PC-3 (cell line): ENCODE data around the gene DHCR24. TPM values are rescaled to one million over a fixed set of nuclear protein-coding genes. Genes with fewer than 3 reads are reported as not detected.
"Not testable (repeated sequence)": the region's sequence is repeated elsewhere in the genome, so short reads cannot be mapped to it uniquely, and the experiment has no call there.

Source experiments
- ATAC-seq: fragments of 200-7000 bp; cut with Tn5 transposase; 2 replicates; pipeline ENCODE4 v1.9.1; 2020; ENCODE audit warnings: mild to moderate bottlenecking, moderate library complexity
- BruUV-seq: library from RNA; stranded (reverse); fragments of 400-500 nt; replicated peaks from 2 replicates; lab custom pipeline; 2021; lab: Mats Ljungman, UMichigan
- CTCF ChIA-PET: fragments of 300-600 bp; sonication (Branson Sonifier 250); formaldehyde crosslinking; loops from one replicate; lab custom pipeline; 2022; ENCODE audit warnings: antibody characterized with exemption; lab: Charles Lee
- POLR2A ChIA-PET: fragments of 300-600 bp; sonication (Branson Sonifier 250); formaldehyde crosslinking; loops from one replicate; lab custom pipeline; 2022; ENCODE audit warnings: antibody characterized with exemption; ENCODE audit not compliant: unreplicated experiment; lab: Charles Lee
- DNase-seq: peaks from one replicate; pipeline ENCODE4 v3.0.0-alpha.2; 2015
- H2AFZ ChIP-seq: fragments of 300-600 bp; sonication (generic); 2 replicates; pipeline ENCODE4 v1.6.0; 2016; ENCODE audit warnings: antibody characterized with exemption, low read length
- H3F3A ChIP-seq: fragments of 300-600 bp; sonication (generic); one replicate; pipeline ENCODE4 v1.6.0; 2017; ENCODE audit warnings: antibody characterized with exemption, low read length, control low read depth, mild to moderate bottlenecking; ENCODE audit not compliant: unreplicated experiment
- H3K27ac ChIP-seq: fragments of 300-600 bp; sonication (generic); 2 replicates; pipeline ENCODE4 v1.5.1; 2016; ENCODE audit warnings: mild to moderate bottlenecking, low read length
- H3K27me3 ChIP-seq: fragments of 300-600 bp; sonication (generic); 2 replicates; pipeline ENCODE4 v1.6.1; 2016; ENCODE audit warnings: low read length, mixed read lengths
- H3K36me3 ChIP-seq: fragments of 300-600 bp; sonication (generic); 2 replicates; pipeline ENCODE4 v1.6.1; 2016; ENCODE audit warnings: low read depth, mixed run types, low read length, mixed read lengths
- H3K4me1 ChIP-seq: fragments of 300-600 bp; sonication (generic); 2 replicates; pipeline ENCODE4 v1.5.1; 2016; ENCODE audit warnings: low read length; ENCODE audit not compliant: insufficient read depth
- H3K4me2 ChIP-seq: fragments of 300-600 bp; sonication (generic); 2 replicates; pipeline ENCODE4 v1.6.0; 2016; ENCODE audit warnings: low read length
- H3K4me3 ChIP-seq: fragments of 300-600 bp; sonication (generic); 2 replicates; pipeline ENCODE4 v1.5.1; 2016; ENCODE audit warnings: mild to moderate bottlenecking, low read length, mixed read lengths
- H3K79me2 ChIP-seq: fragments of 300-600 bp; sonication (generic); 2 replicates; pipeline ENCODE4 v1.6.1; 2017; ENCODE audit warnings: low read length, mixed read lengths
- H3K9ac ChIP-seq: fragments of 300-600 bp; sonication (generic); 2 replicates; pipeline ENCODE4 v1.6.0; 2016; ENCODE audit warnings: mild to moderate bottlenecking, low read length
- H3K9me2 ChIP-seq: fragments of 300-600 bp; sonication (generic); replicated peaks from 2 replicates; pipeline ENCODE4 v1.6.1; 2016; ENCODE audit warnings: mixed run types, low read length, mixed read lengths
- H3K9me3 ChIP-seq: fragments of 300-600 bp; sonication (generic); 2 replicates; pipeline ENCODE4 v1.6.1; 2016; ENCODE audit warnings: low read length, mixed read lengths
- H4K20me1 ChIP-seq: fragments of 300-600 bp; sonication (generic); 2 replicates; pipeline ENCODE4 v1.6.1; 2016; ENCODE audit warnings: low read length, mixed read lengths
- CTCF ChIP-seq: fragments of 300-600 bp; sonication (generic); conservative IDR thresholded peaks from 2 replicates; pipeline ENCODE4 v1.5.1; 2017; ENCODE audit warnings: antibody characterized with exemption, low read depth, mild to moderate bottlenecking, low read length
- EZH2 ChIP-seq: fragments of 300-600 bp; sonication (generic); IDR thresholded peaks from one replicate; pipeline ENCODE4 v1.6.1; 2017; ENCODE audit warnings: antibody characterized with exemption, mild to moderate bottlenecking, low read length; ENCODE audit not compliant: unreplicated experiment
- EZH2phosphoT487 ChIP-seq: fragments of 300-600 bp; sonication (generic); IDR thresholded peaks from 2 replicates; pipeline ENCODE4 v1.6.1; 2018; ENCODE audit warnings: mild to moderate bottlenecking, antibody characterized with exemption, low read length, borderline replicate concordance
- intact Hi-C: fragments of 100-400 bp; cut with micrococcal nuclease; formaldehyde crosslinking; loops from 2 replicates; pipeline ENCODE4 v1.9.0; 2023
- total RNA-seq: library from RNA; depleted of rRNA; stranded (reverse); fragments of >200 nt; gene quantifications from 2 replicates; pipeline ENCODE4 v1.2.3, GENCODE V29; 2014

Gene DHCR24
- total RNA-seq, 1 experiment from 2014 or later, result 166 TPM

- no peak overlapping the region for H2AFZ ChIP-seq
- no peak for TF ChIP-seq EZH2phosphoT487
- no peak for TF ChIP-seq EZH2
- TF ChIP-seq CTCF, result no peak
- CTCF ChIA-PET, result no interaction called here
- no peaks in the 10 kb centered on the region for H3K27me3 ChIP-seq
- H3K4me2 ChIP-seq, result no peak overlapping the region
- H3F3A ChIP-seq, result no peaks in the 10 kb centered on the region
- no peak overlapping the region for H3K9ac ChIP-seq
- H3K79me2 ChIP-seq, result no peaks in the 10 kb centered on the region
- DNase-seq, result no peak
- no peak overlapping the region for H3K27ac ChIP-seq
- H3K4me3 ChIP-seq, result no peak overlapping the region
- H4K20me1 ChIP-seq, result no peaks in the 10 kb centered on the region
- POLR2A ChIA-PET, result no interaction called here
- intact Hi-C loops, result no loop called here
- H3K9me3 ChIP-seq, result no peaks in the 10 kb centered on the region
- H3K9me2 ChIP-seq, result no peaks in the 10 kb centered on the region
- no TSS peak for BruUV-seq
- ATAC-seq, result no peak
- no peaks in the 10 kb centered on the region for H3K36me3 ChIP-seq
- no peaks in the 10 kb centered on the region for H3K4me1 ChIP-seq
These were observed 32.7 kb upstream of the DHCR24 start for GRCh38 chr1:54919367-54920359.

GRCh38 chr1:54911076-54911475 lies 24.1 kb upstream of the DHCR24 start:
- H3K4me2 ChIP-seq, DNase-seq, H3K9me3 ChIP-seq, H3K27ac ChIP-seq, H3K4me1 ChIP-seq, intact Hi-C loops, H3K4me3 ChIP-seq, H2AFZ ChIP-seq, H3F3A ChIP-seq, H4K20me1 ChIP-seq, CTCF ChIA-PET, H3K27me3 ChIP-seq, H3K9me2 ChIP-seq, ATAC-seq, H3K9ac ChIP-seq, H3K79me2 ChIP-seq, BruUV-seq, POLR2A ChIA-PET, H3K36me3 ChIP-seq: not testable (repeated sequence)

GRCh38 chr1:54906586-54906985 lies 19.6 kb upstream of the DHCR24 start:
- BruUV-seq, result no TSS peak
- no peak overlapping the region for H3K27ac ChIP-seq

More at GRCh38 chr1:54906586-54906985, 19.6 kb upstream of the DHCR24 start:
- Histone ChIP-seq H3K27me3 (no peaks in the 10 kb centered on the region), H3K4me3 (no peak overlapping the region), H3K36me3 (no peaks in the 10 kb centered on the region), H3K4me2 (no peak overlapping the region), H3K4me1 (peaks cover 19% of the 10 kb centered on the region), H2AFZ (no peak overlapping the region), H3K9me2 (no peaks in the 10 kb centered on the region), H3K9me3 (no peaks in the 10 kb centered on the region), H3F3A (no peaks in the 10 kb centered on the region), H3K9ac (no peak overlapping the region), H4K20me1 (no peaks in the 10 kb centered on the region), H3K79me2 (no peaks in the 10 kb centered on the region)
- ChIA-PET CTCF (no interaction called here), POLR2A (no interaction called here)
- intact Hi-C loops, result no loop called here
- no peak for TF ChIP-seq CTCF
- no peak for TF ChIP-seq EZH2
- ATAC-seq, result no peak
- no peak for DNase-seq
